HG03108 (cell line): Measurements from ENCODE around the gene ADRB1.

ENCODE experiments used
- ATAC-seq: cut with Tn5 transposase; IDR thresholded peaks from one replicate; pipeline ENCODE4 v1.9.1; 2021; ENCODE audit warnings: moderate library complexity; ENCODE audit not compliant: unreplicated experiment

The ADRB1 gene

DNA sequence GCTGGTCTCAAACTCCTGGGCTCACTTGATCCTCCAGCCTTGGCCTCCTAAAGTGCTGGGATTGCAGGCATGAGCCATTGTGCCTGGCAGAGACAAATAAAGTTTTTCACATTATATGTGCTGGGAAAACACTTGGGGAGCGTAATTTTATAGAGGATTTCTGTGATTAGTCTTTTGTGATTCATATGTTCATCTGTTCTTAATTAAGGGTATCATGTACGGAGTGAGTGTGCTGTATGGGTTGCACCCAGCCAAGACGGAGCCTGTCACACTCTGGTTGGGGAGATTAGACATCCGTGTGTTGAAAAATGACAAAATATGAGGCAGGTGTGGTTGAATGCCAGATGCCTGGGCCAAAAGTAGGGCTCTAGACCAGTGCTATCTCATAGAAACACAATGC lies 10.3 kb downstream of the ADRB1 start:
- no peak for ATAC-seq

GRCh38 chr10:114057855-114058254 lies 14.2 kb downstream of the ADRB1 start:
- ATAC-seq, result no peak

DNA sequence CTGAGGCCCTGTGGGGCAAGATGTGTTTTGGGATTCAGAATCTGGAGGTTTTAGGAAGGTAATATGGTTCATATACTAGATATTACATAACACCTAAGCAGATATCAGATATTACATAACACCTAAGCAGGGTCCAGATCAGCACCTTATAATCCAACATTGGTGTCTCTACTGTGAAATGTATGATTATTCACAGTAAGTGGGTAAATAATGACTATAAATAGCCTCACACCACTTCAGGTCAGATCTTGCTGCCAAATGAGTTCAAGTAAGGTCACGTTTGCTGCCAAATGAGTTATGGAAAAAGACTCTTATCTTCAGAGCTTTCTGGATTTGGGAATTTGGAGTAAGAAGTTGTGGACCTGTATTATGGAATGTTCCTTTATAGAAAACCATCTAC lies 14.6 kb downstream of the ADRB1 start:
- no peak for ATAC-seq

GRCh38 chr10:114059561-114059960 lies 15.9 kb downstream of the ADRB1 start:
- ATAC-seq, result no peak

DNA sequence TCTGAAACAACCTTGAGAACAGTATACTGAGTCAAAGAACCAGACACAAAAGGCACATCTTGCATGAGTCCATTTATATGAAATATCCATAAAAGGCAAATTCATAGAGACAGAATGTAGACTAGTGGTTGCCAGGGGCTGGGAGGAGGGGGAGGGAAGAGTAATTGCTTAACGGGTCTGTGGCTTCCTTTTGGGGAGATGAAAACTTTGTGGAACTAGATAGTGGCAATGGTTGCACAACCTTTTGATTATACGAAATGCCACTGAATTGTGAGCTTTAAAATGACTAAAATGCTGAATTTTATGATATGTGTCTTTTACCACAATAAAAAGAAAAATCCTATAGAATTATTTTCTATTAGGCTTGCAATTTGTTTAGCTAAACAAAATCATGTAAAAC lies 16.8 kb downstream of the ADRB1 start:
- ATAC-seq, result no peak

- ATAC-seq, result no peak
Observed at GRCh38 chr10:114061148-114061547, 17.5 kb downstream of the ADRB1 start.

DNA sequence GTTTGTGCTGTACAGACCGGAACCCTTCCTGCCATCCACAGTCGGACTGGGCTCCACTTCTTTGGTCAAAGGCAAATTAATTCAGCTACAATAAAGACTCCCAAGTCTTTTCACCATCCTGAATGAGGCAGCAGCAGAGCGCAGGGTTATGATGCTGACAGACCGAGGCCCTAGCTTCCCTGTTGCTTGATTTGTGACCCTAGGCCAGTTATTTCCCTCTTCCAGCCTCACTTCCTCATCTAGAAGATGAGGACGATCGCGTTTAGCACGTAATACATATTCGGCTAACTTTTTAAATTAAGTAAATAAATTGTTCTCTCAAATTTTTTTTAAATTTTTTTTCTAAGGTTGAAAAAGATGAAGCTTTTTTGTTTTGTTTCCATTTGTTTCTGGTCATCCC lies 18.1 kb downstream of the ADRB1 start:
- no peak for ATAC-seq

GRCh38 chr10:114064151-114065048 lies 20.7 kb downstream of the ADRB1 start:
- no peak for ATAC-seq

DNA sequence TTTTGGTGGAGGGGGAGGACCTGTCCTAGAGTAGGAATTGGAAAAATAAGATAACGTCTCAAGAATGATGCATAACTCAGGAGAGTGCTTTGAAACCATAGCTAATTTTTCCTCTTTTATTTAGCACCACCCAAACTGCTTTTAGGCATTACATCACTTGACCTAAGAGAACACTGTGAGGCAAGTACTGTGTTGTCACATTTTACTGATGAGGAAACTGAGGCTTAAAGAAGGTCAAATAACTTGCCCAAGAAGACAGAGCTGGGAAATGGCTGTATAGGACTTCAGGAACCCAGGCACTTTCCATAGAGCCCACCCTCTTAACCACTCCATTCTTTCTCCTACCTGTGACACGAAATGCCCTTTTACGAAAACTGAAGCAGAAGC lies 21.4 kb downstream of the ADRB1 start:
- ATAC-seq, result no peak

GRCh38 chr10:114068054-114068707 lies 24.5 kb downstream of the ADRB1 start:
- ATAC-seq, result no peak

DNA sequence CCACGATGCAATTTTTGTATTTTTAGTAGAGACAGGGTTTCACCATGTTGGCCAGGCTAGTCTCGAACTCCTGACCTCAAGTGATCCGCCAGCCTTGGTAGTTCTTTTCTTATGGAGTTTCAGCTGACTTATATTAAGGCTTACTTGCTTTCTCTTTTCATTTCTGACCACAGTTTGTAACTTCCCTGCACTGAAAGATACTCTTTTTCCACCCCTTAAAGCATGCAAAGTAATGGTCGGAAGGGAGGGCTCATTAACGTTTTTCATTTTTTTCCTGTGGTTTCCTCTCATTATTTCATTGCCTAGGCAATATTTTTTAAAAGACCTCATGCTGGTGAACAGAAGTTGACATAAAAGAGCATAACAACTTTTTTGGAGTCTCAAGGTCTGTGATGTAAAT lies 27.0 kb downstream of the ADRB1 start:
- no peak for ATAC-seq

- ATAC-seq, result no peak
Observed at GRCh38 chr10:114071178-114071577, 27.5 kb downstream of the ADRB1 start.

DNA sequence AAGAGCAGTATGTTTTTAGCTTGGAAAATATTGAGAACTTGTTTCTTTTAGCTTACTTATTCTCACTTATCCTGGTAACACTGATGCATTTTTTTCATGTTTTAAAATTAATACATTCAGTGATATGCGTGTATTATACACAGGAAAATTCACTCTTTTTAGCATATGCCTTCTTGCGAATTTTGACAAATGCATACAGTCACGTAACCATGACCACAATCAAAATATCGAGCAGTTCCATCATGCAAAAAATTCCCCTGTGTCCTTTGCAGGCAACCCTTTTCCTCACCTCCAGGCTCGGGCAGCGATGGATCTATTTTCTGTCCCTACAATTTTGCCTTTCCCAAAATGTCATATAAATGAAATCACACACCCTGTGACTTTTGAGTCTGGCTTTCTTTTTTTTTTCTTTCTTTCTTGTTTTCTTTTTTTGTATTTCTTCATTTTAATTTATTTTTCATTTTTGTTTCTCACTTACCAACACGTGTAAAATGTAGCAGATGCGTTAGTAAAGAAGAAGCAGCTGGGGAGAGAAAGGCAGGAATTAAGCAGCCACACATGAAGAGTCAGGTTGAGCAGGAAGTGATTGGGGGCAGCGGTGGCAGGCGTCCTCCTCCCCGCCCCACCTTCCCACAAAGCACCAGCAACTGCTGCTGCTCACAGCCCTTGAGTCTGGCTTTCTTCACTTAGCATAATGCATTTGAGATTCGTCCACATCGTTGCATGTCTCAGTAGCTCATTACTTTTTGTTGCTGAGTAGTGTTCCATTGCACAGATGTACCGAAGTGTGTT lies 29.9 kb downstream of the ADRB1 start:
- ATAC-seq, result no peak

DNA sequence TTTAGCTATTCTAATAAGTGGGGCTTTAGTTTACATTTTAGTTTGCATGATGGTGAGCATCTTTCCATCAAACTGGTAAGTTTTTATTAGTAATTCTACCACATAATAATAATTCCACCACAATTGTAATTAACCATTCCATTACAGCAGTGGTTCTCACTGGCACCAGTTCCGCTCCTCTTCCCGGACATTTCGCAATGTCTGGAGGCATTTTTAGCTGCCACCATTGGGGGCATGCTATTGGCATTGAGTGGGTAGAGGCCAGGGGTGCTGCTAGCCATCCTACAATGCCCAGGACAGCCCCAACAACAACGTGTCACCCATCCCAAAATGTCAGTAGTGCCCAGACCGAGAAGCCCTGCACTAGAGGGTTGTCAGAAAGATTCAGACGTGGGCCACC lies 31.4 kb downstream of the ADRB1 start:
- ATAC-seq, result no peak

DNA sequence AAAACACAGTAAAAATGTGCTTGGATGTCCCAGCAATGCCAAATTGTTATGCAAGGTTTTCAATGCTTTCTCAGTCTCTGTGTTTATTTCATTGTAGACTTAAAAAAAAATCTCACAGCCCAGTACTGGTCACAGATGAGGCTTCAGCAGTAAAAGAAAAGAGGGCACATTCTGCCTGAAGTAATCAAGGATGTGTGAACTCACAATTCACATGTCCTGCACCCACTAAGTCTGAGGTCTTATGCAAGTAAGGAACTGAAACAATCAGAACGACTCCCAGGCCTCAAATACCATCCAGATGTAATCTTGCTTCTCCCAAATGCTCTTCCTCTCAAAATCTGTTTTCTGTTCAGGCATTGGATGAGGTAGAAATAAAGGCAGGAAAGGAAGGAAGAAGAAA lies 33.7 kb downstream of the ADRB1 start:
- ATAC-seq, result no peak

- ATAC-seq, result peak; percentile 36
Observed at GRCh38 chr10:114077815-114078219, 34.2 kb downstream of the ADRB1 start.

DNA sequence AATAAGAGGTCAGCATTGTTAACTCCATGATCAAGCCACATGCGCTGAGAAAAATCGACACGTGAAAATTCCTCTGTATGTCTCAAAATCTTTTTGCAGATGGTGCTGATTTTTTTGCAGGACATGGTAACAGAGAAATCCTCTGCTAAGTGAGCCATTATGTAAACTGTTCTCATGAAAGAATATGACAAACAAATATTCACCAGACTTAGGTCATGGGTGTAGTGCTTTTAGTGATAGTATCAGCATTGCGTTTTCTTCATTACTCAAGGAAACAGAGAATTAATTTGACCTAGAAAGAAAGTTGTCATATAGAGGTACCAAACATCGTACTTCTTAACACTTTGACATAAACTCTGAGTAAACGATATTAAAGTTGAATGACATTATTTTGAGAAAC lies 34.7 kb downstream of the ADRB1 start:
- no peak for ATAC-seq

DNA sequence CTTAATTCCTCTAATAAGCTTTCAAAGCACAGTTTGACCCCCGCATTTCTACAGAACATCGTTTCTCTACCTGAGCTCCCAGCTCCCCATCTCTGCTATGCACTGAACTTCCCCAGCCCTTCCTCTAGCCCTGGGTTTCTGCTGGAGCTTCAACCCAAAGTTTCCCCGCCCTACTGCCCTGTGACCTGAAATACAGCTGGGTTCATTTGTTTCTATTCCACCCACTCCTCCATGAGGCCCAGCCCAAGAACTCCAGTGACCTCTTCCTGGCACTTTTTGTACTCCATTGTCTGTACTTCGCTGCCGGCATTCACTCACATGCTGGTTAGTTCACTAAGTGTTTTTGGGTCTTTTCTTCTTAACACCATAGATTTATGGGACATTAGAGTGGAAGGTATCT lies 35.8 kb downstream of the ADRB1 start:
- ATAC-seq, result no peak

DNA sequence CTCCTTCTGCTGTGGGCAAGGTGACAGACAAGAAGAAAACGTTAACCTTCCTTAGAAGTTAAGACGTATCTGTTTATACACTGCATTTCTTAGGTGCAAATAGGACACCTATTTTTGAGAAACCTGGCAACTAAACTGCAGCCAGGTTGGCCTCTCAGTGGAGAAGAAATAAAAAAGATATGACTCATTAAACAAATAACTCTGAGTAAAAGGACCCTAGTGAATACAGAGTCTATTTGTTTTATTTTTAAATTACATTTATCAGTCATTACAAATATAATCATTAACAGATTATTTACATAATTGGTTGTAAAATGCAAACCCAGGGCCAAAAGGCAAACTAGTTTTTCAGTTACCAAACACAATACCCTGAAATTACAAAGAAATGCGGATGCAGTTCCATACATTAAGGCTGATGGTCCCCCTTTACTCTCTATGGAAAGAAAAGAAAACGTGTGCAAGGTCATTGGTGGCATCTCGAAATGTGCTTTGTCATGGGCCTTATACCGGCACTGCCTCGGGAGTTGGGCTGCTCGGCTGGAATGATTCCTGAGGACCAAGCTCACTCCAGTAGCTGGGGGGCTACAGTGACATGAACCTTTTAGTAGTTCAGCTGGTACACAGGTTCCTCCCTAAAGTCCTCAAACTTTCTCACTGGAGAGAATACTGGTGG lies 38.4 kb downstream of the ADRB1 start:
- no peak for ATAC-seq

DNA sequence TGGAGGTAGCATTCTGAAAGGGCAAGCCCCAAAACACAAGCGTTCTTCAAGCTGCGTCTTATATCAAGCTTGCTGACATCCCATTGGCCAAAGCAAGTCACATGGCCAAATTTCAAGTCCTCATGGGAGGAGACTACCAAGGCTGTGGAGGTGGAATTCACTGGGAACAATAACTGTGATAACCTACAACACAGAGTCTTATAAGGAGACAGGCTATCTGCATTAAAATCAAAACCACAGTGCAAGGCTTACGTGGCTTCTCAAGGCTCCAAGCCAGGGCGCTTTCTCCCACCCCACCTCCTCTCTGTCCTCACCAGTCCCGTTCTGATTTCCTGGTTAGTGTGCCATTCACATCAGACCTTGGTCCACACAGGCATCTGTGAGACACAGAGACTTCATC lies 39.4 kb downstream of the ADRB1 start:
- ATAC-seq, result no peak

DNA sequence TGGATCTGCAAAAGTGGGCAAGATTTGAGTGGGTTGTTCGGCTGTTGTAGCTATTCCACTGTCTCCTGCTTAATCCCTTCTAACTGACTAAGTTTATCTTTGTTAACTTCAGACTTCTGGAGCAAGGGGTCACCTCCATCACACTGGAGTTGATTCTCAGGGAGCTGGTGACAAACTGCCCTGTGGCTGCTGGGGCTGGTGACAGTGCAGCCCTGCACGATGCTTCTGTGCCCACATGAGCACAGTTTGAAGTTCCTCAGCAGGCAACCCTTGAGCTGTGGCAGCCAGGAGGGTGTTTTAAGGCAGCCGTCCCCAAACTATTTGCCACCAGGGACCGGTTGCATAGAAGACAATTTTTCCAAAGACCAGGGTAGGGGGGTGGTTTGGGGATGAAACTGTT lies 40.5 kb downstream of the ADRB1 start:
- no peak for ATAC-seq
